OCI-LY7 (cell line): ENCODE results near the gene DICER1.

Experiments
- EZH2phosphoT487 ChIP-seq: fragments of 200-600 bp; sonication (generic); IDR thresholded peaks from 2 replicates; pipeline ENCODE4 v1.6.1; 2018; ENCODE audit warnings: low read depth, borderline replicate concordance, mild to moderate bottlenecking, mixed run types, antibody characterized with exemption, low read length, moderate library complexity, mixed read lengths
- TF ChIP-seq, protein P1 (sequence below): fragments of 200-600 bp; sonication (generic); conservative IDR thresholded peaks from 2 replicates; pipeline ENCODE4 v1.5.1; 2014; ENCODE audit warnings: mild to moderate bottlenecking, antibody characterized with exemption, low read length, moderate library complexity, mixed read lengths

DNA sequence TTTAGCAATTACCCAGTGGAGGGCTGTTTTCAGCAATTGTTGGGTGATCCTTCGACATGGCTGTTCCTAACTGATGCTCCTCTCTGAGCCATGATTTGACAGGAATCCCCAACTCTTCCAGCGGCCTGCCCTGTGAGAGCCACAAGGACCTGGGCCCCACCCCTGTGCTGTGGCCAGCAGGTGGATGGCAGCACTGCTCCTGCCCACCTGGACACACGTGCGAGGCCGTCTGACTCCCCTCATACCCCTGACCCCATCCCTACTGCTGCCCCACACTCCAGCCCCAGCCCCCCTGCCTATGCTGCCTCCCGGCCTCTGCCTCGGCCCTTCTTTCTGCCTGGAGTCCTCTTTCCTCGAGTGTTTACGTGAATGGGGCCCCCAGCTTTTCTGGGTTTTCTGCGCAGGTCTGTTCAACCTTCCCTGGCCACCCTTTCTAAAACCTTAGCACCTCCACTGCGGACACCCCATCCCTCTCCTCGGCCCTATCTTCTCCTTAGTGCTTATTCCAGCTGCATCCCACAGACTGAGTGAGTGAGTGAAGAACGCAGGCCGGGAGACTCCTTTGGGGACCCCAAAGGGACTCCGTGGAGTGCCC lies 111.4 kb downstream of the DICER1 start:
- TF ChIP-seq, protein P1, sequence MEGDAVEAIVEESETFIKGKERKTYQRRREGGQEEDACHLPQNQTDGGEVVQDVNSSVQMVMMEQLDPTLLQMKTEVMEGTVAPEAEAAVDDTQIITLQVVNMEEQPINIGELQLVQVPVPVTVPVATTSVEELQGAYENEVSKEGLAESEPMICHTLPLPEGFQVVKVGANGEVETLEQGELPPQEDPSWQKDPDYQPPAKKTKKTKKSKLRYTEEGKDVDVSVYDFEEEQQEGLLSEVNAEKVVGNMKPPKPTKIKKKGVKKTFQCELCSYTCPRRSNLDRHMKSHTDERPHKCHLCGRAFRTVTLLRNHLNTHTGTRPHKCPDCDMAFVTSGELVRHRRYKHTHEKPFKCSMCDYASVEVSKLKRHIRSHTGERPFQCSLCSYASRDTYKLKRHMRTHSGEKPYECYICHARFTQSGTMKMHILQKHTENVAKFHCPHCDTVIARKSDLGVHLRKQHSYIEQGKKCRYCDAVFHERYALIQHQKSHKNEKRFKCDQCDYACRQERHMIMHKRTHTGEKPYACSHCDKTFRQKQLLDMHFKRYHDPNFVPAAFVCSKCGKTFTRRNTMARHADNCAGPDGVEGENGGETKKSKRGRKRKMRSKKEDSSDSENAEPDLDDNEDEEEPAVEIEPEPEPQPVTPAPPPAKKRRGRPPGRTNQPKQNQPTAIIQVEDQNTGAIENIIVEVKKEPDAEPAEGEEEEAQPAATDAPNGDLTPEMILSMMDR = no peak
- no peak for TF ChIP-seq EZH2phosphoT487
